Esophagus squamous epithelium (tissue), 4 donors: Measurements from ENCODE around the gene BACE2.
A peak's percentile ranks its signal among the peaks of the same experiment; 100 is the strongest.

Source experiments
- CTCF ChIP-seq, 6 experiments: fragments of 450-650 bp in 4 of 6; fragments of 200-600 bp in 2 of 6; sonication (generic) in 2 of 6; IDR thresholded peaks; one replicate each; pipeline ENCODE4 v1.5.1; 2016 to 2019; ENCODE audit warnings: antibody characterized with exemption in 6 of 6, mild to moderate bottlenecking in 4 of 6, moderate library complexity in 4 of 6
- POLR2A ChIP-seq, 4 donors: fragments of 450-650 bp; IDR thresholded peaks; one replicate each; pipeline ENCODE4 v1.6.1; 2017; ENCODE audit warnings: antibody characterized with exemption in 4 of 4, mild to moderate bottlenecking in 4 of 4, moderate library complexity in 3 of 4

GRCh38 chr21:41167348-41168342 is at the start of gene BACE2:
- TF ChIP-seq CTCF (IDR thresholded peaks at IDR 0.05) = peak; percentile 50 to 81 (median 72)
- TF ChIP-seq POLR2A (IDR thresholded peaks at IDR 0.05) = peak in 2 of 4 donors; percentile 58 to 62
